Myocyte (in vitro differentiated cells): ENCODE data around the gene PPP1R9A. TPM values are rescaled to one million over a fixed set of nuclear protein-coding genes. Genes with fewer than 3 reads are reported as not detected.
"Not testable (repeated sequence)": the region's sequence is repeated elsewhere in the genome, so short reads cannot be mapped to it uniquely, and the experiment has no call there.

Experiments used
- DNase-seq: peaks from one replicate; pipeline ENCODE4 v3.0.0-alpha.2; 2012; ENCODE audit warnings: low read depth
- total RNA-seq: library from RNA; depleted of rRNA; stranded (reverse); fragments of >200 nt; gene quantifications from 2 replicates; pipeline ENCODE4 v1.2.3, GENCODE V29; 2014

The PPP1R9A gene
- total RNA-seq, 1 donor from 2014 or later: 10.1 TPM

GRCh38 chr7:94972296-94972695 lies 64.9 kb downstream of the PPP1R9A start:
- no peak for DNase-seq

DNA sequence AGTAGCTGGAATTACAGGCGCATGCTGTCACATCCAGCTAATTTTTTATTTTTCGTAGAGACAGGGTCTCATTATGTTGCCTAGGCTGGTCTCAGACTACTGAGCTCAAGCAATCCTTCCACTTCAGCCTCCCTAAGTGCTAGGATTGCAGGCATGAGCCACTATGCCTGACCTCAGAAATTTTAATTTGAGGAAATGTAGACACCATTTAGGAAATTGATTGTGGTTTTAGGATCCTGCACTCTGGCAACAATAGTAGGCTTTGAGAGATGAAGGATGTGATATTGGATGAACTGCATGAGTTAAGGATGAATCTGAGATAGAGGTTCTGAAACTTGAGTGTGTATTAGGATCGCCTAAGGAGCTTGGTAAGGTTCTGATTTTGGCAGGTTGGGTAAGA lies 66.5 kb downstream of the PPP1R9A start:
- DNase-seq: no peak

GRCh38 chr7:94974423-94974822 lies 67.0 kb downstream of the PPP1R9A start:
- no peak for DNase-seq

DNA sequence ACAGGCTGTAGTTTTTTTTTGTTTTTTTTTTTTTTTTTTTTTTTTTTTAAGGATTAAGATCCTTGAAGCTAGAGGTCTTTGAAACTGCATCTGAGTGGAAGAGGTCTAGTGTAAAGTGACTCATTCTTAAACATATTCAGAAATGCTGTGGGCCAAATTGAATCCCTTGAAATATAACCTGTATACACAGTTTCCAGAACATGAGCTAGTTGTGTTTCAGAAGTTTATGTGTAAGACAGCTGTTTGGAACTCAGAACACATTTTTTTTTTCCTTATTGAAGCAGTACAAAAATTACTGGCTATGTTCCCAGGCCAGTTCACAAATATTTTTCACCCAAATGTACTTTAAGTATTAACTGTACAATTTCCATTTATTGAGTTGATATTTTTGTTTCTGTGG lies 67.9 kb downstream of the PPP1R9A start:
- DNase-seq: peak; percentile 63

DNA sequence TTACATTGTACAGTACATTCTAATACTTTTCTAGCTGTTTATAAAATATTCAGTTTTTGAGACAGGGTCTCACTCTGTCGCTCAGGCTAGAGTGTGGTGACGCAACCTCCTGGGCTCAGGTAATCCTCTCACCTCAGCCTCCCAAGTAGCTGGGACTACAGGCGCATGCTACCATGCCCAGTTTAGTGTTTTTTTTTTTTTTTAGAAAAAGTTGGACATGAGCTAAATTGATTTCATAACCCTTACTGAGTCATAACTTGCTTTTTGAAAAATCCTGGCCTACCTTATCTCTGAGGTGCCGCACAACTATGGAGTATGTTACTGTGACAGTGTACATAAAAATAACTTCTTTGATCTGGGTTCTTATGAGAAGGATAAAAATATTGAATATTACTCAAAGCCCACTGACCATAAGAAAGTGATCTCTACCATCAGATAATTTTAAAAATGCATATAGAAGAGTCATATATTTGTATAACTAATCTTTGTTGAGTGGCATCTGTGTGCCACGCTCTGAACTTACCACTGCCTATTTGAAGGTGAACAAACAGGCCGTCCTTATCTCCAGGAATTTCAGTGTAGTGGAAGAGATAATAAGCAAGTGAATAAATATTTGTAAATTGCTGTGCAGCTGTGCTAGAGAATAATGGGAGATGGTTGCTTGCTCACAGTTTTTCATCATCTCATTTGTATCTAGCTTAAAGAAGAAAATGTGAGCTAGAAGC lies 73.2 kb downstream of the PPP1R9A start:
- no peak for DNase-seq

GRCh38 chr7:94995921-94996320 lies 88.5 kb downstream of the PPP1R9A start:
- no peak for DNase-seq

- DNase-seq: no peak
Measured at GRCh38 chr7:94996369-94996768, 89.0 kb downstream of the PPP1R9A start.

- no peak for DNase-seq
Measured at GRCh38 chr7:94997547-94997946, 90.2 kb downstream of the PPP1R9A start.

DNA sequence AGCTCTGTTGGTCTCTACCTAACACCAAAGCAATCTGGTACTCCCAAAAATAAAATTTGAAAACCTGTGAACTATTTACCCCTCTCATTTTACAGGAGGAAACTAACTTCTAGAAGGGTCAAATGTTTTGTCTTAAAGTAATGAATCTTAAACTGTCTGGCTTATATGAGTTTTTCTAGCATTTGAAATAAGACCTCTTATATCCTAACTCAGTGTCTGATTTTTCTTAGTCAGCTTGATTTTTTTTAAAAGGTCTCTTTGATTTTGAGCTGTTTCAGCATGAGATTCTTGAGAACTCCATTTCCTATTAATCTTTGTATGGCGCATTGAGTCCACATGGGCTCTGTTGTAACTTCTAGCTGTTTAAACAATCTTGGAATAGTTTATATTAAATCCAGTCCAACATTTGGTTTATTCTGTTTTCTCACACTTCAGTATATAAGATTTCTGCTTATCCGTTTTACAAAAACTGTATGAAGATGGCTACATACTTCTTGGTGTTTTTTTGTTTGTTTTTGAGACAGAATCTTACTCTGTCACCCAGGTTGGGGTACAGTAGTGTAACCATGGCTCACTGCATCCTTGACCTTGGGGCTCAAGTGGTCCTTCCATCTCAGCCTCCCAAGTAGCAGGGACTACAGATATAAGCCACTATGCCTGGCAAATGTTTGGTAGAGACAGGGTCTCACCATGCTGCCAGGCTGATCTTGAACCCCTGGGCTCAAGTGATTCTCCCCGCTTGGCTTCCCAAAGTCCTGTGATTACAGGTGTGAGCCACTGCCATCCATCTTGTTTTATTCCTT lies 91.1 kb downstream of the PPP1R9A start:
- DNase-seq: no peak

- DNase-seq: no peak
Measured at GRCh38 chr7:94999069-94999351, 91.6 kb downstream of the PPP1R9A start.

GRCh38 chr7:94999601-95000000 lies 92.2 kb downstream of the PPP1R9A start:
- DNase-seq: not testable (repeated sequence)

- no peak for DNase-seq
Measured at GRCh38 chr7:95001258-95001657, 93.9 kb downstream of the PPP1R9A start.

DNA sequence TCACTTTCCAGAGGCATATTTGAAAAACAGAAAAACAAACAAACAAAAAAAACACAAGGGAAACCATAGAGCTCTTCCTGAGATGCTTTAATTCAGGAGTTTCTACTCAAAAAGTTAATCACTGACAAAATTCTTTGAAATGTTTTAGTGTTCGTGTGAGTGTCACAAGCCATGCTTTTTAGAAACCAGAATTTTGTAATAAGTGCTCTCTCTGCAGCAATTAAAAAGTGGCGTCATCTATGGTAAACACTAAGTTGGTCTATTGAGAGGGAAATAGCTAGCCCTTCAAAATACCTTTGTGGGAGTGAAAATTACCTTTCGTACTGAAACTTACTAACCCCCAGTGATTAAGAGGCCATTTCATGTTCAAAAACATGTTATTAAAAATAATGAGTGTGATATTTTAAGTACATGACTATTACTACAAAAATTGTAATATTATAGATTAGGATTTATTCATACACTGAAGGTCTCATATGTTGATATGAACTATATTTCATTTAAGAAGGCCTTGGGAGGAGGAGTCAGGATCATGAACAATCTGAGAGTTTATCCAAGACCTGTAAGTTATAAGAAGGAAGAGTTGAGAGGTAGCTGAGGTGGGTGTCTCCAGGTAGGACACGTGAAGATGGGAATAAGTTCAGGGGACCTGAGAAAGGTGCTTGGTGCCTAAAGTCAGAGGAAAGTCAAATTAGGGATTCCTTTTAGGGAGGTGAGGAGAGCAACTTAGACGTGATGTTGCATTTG lies 94.6 kb downstream of the PPP1R9A start:
- no peak for DNase-seq

GRCh38 chr7:95002775-95003174 lies 95.4 kb downstream of the PPP1R9A start:
- no peak for DNase-seq

DNA sequence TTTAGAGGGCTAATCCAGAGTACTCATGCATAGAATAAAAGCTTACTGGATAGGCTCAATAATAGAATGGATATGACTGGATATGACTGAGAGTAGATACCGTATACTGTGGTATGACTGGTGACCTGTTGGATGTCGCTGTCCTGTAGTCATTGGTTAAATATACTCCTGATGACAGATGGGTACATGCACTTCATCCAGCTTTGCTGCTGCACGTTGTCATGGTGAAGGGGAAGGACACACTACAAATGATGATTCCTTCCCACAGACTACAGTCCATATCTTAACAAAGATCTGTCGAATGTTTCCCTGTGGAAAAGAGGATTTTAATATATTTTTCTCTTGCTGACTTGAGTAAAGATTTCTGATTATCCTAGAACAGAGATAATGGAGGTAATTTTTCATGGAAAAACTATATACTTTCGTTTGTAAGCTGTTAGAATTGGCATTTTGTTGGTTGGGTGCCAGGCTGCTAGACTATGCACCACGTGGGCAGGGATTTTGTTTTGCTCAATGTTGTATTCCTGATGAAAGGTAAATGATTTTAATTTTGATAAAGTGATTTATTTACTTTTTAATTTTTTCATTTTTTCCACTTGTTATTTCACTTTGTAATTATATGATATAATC lies 97.3 kb downstream of the PPP1R9A start:
- DNase-seq: peak; percentile 73

GRCh38 chr7:95006010-95006409 lies 98.6 kb downstream of the PPP1R9A start:
- DNase-seq: no peak

GRCh38 chr7:95008773-95009172 lies 101.4 kb downstream of the PPP1R9A start:
- not testable (repeated sequence) for DNase-seq

DNA sequence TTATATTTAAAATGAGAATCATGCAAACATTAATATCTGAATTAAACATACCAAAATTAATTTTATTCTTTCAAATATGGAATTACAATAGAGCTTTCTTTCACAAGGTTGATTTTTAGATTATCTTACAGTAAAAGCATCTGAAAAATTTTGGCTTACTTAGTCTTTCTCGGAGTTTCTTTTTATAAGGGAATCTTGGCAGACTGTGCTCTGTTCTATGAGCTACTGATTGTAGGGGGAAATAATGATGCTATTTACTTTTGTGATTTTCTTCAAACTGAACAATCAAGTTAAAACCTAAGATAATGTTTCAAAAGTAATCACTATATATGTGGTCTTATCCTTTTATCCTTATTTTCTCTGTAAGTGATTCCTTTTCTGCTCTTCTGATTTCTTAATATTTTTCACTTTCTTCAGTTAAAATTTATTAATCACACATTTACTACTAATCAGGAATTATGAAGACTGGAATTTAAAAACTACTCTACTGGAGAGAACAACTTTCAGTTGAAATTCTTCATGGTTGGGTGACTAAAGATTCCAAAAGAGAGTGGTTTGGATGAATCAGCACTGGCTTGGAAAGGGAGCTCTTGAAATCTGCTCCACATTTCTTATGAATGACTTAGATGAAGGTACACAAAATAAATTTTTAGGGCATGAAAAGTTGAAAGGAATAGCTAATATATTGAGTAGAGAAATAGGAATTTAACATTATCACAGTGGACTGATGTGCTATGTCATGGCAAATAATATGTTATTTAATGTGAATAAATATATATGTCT lies 103.9 kb downstream of the PPP1R9A start:
- DNase-seq: peak; percentile 74

- no peak for DNase-seq
Measured at GRCh38 chr7:95011995-95012394, 104.6 kb downstream of the PPP1R9A start.

GRCh38 chr7:95018021-95018420 lies 110.6 kb downstream of the PPP1R9A start:
- no peak for DNase-seq

DNA sequence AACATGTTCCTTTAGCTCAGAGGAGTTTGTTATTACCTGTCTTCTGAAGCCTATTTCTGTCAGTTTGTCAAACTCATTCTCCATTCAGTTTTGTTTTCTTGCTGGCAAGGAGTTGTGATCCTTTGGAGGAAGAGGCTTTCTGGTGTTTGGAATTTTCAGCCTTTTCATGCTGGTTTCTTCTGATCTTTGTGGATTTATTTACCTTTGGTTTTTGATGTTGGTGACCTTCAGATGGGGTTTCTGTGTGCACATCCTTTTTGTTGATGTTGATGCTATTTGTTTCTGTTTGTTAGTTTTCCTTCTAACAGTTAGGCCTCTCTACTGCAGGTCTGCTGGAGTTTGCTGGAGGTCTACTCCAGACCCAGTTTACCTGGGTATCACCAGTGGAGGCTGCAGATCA lies 118.6 kb downstream of the PPP1R9A start:
- DNase-seq: no peak
